ENCODE data around the gene CFAP410. TPM values are rescaled to one million over a fixed set of nuclear protein-coding genes. Genes with fewer than 3 reads are reported as not detected.
A peak's percentile ranks its signal among the peaks of the same experiment; 100 is the strongest.

Gene CFAP410
- total RNA-seq, 2 donors from 2014 or later = 33.1 to 35.7 TPM

DNA sequence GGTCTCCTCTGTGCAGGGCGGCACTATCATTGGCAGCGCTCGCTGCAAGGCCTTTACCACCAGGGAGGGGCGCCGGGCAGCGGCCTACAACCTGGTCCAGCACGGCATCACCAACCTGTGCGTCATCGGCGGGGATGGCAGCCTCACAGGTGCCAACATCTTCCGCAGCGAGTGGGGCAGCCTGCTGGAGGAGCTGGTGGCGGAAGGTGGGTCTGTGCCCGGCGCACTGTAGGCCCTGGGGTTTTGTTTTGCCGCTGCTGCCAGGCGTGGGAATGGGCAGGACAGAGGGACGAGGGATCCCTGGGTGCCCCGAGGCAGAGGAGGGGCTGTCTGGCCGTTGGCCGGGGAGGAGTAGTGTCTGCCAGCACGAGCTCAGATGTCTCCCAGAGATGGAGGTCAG, 27.1 kb downstream of the CFAP410 start:
- Mint-ChIP-seq H3K27ac (no peak overlapping the region), H3K4me3 (no peak overlapping the region), H3K4me1 (no peaks in the 10 kb centered on the region), H3K9me3 (no peaks in the 10 kb centered on the region), H3K36me3 (ENCODE audit: low read depth) (peaks cover 28% of the 10 kb centered on the region), H3K27me3 (ENCODE audit: insufficient read depth) (no peaks in the 10 kb centered on the region)
- Histone ChIP-seq H3K27me3 (ENCODE audit: control insufficient read depth, insufficient read depth, low read length, poor library complexity, severe bottlenecking) (no peaks in the 10 kb centered on the region), H3K9ac (ENCODE audit: extremely low read depth, low read length, poor library complexity, severe bottlenecking) (no peak overlapping the region), H3K9me3 (ENCODE audit: control insufficient read depth, low read length) (no peaks in the 10 kb centered on the region), H3K27ac (ENCODE audit: low read depth, low read length) (no peak overlapping the region), H3K4me3 (ENCODE audit: low read length) (no peak overlapping the region), H3K36me3 (ENCODE audit: control insufficient read depth, insufficient read depth, low read length) (peaks cover 53% of the 10 kb centered on the region), H3K4me1 (ENCODE audit: control insufficient read depth, insufficient read depth, low read length) (no peaks in the 10 kb centered on the region)
- no peak for DNase-seq
- WGBS, 2 experiments (ENCODE audit: insufficient coverage in 1 of 2, insufficient read length in 1 of 2) = 96 to 98% methylated on average over 8 to 22 of the region's 22 CpGs
- TF ChIP-seq, protein P1, sequence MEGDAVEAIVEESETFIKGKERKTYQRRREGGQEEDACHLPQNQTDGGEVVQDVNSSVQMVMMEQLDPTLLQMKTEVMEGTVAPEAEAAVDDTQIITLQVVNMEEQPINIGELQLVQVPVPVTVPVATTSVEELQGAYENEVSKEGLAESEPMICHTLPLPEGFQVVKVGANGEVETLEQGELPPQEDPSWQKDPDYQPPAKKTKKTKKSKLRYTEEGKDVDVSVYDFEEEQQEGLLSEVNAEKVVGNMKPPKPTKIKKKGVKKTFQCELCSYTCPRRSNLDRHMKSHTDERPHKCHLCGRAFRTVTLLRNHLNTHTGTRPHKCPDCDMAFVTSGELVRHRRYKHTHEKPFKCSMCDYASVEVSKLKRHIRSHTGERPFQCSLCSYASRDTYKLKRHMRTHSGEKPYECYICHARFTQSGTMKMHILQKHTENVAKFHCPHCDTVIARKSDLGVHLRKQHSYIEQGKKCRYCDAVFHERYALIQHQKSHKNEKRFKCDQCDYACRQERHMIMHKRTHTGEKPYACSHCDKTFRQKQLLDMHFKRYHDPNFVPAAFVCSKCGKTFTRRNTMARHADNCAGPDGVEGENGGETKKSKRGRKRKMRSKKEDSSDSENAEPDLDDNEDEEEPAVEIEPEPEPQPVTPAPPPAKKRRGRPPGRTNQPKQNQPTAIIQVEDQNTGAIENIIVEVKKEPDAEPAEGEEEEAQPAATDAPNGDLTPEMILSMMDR (conservative IDR thresholded peaks at IDR 0.05) = no peak

DNA sequence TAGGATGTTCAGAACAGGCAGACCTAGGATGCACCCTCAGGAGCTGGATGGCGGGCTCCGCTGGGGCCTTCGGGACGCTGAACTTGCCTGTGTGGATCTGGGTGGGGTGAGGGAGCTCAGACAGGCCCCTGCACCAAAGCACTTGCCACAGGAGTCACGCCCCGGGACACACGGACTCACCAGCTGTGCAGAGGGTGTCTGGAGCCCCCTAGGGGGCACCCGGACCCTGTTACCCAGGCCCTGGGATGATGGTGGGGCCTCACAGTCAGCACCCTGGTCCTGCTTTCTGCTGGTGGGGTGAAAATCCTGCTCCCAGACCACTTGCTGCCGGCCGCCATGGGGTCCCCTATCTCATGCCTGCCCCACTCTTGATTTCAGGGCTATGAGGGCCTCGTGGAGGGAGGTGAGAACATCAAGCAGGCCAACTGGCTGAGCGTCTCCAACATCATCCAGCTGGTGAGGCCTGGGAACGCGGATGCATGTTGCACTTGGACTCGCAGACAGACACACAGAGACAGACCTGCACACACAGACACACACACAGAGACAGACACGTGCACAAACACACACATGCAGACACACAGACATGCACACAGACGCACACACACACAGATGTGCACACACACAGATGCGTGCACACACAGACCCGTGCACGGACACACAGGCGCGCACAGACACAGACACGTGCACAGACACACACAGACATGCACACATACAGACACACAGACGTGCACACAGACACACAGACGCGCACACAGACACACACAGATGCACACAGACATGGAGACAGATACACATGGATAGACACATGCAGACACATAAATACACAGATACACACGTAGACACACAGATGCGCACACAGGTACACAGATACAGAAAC, 28.3 kb downstream of the CFAP410 start:
- Histone ChIP-seq H3K27me3 (ENCODE audit: control insufficient read depth, insufficient read depth, low read length, poor library complexity, severe bottlenecking) (no peaks in the 10 kb centered on the region), H3K9me3 (ENCODE audit: control insufficient read depth, low read length) (no peaks in the 10 kb centered on the region), H3K4me3 (ENCODE audit: low read length) (no peak overlapping the region), H3K36me3 (ENCODE audit: control insufficient read depth, insufficient read depth, low read length) (peaks cover 56% of the 10 kb centered on the region), H3K9ac (ENCODE audit: extremely low read depth, low read length, poor library complexity, severe bottlenecking) (no peak overlapping the region), H3K27ac (ENCODE audit: low read depth, low read length) (no peak overlapping the region), H3K4me1 (ENCODE audit: control insufficient read depth, insufficient read depth, low read length) (no peaks in the 10 kb centered on the region)
- 92 to 96% methylated on average over 25 to 28 of the region's 28 CpGs for WGBS, 2 experiments (ENCODE audit: insufficient coverage in 1 of 2, insufficient read length in 1 of 2)
- Mint-ChIP-seq H3K4me3 (no peak overlapping the region), H3K9me3 (no peaks in the 10 kb centered on the region), H3K4me1 (no peaks in the 10 kb centered on the region), H3K36me3 (ENCODE audit: low read depth) (peaks cover 27% of the 10 kb centered on the region), H3K27ac (no peak overlapping the region), H3K27me3 (ENCODE audit: insufficient read depth) (no peaks in the 10 kb centered on the region)
- TF ChIP-seq, protein P1 (conservative IDR thresholded peaks at IDR 0.05) = peak; percentile 26
- no peak for DNase-seq

DNA sequence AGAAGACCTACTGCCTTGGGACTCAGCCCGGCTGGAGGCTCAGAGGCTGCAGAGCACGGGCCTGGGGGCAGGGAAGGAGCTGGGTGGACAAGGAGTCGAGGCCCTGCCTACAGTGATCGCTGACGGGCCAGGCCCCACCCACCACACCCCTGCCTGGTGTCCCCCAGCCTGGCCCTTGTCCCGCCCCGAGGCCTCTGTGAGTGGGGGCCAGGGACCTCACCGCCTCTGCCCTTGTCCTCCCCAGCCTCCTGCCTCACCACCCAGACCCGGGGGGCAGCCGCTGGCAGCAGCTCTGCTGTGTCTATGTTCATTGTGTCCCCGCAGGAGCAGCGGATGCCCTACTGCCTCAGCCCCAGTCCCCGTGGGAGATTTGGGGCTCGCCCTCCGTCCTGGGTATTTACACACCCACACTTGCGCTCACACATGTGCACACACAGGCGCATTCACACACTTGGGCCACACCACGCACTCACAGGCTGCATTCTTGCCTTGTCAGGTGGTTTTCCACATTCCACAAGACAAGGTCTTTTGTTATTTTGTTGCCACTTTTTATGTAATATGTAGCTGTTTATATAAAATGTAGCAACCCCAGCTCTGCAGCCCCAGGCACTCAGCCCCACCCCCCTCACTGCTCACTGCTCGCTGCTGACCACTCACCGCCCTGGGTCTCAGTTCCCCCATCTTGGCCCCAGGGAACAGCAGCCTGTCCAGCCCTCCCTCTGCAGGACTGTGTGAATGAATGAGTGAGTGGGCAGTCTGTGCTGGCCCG, 32.1 kb downstream of the CFAP410 start:
- WGBS, 2 experiments (ENCODE audit: insufficient coverage in 1 of 2, insufficient read length in 1 of 2) = 92 to 98% methylated on average over 8 to 21 of the region's 21 CpGs
- Histone ChIP-seq H3K4me1 (ENCODE audit: control insufficient read depth, insufficient read depth, low read length) (peaks cover 10% of the 10 kb centered on the region), H3K9ac (ENCODE audit: extremely low read depth, low read length, poor library complexity, severe bottlenecking) (no peak overlapping the region), H3K36me3 (ENCODE audit: control insufficient read depth, insufficient read depth, low read length) (peaks cover 53% of the 10 kb centered on the region), H3K4me3 (ENCODE audit: low read length) (no peak overlapping the region), H3K9me3 (ENCODE audit: control insufficient read depth, low read length) (no peaks in the 10 kb centered on the region), H3K27me3 (ENCODE audit: control insufficient read depth, insufficient read depth, low read length, poor library complexity, severe bottlenecking) (no peaks in the 10 kb centered on the region), H3K27ac (ENCODE audit: low read depth, low read length) (peak overlapping the region; percentile 44)
- no peaks in the 10 kb centered on the region for H3K9me3 Mint-ChIP-seq
- peaks cover 17% of the 10 kb centered on the region for H3K4me1 Mint-ChIP-seq
- H3K36me3 Mint-ChIP-seq (ENCODE audit: low read depth) = peaks cover 24% of the 10 kb centered on the region
- no peak overlapping the region for H3K4me3 Mint-ChIP-seq
- TF ChIP-seq, protein P1 (conservative IDR thresholded peaks at IDR 0.05) = no peak
- no peak for DNase-seq
- H3K27ac Mint-ChIP-seq = peak overlapping the region; percentile 61
- H3K27me3 Mint-ChIP-seq (ENCODE audit: insufficient read depth) = no peaks in the 10 kb centered on the region
